HG02642 (cell line): ENCODE measurements around the gene TPCN1.

ENCODE experiments used
- ATAC-seq: cut with Tn5 transposase; IDR thresholded peaks from one replicate; pipeline ENCODE4 v1.9.1; 2021; ENCODE audit warnings: mild to moderate bottlenecking; ENCODE audit not compliant: unreplicated experiment, poor library complexity

Gene TPCN1

GRCh38 chr12:113298472-113298817, 77.2 kb downstream of the TPCN1 start:
- no peak for ATAC-seq

- no peak for ATAC-seq
Measured at GRCh38 chr12:113298861-113299545, 77.7 kb downstream of the TPCN1 start.

GRCh38 chr12:113299619-113300237, 78.5 kb downstream of the TPCN1 start:
- ATAC-seq = no peak

DNA sequence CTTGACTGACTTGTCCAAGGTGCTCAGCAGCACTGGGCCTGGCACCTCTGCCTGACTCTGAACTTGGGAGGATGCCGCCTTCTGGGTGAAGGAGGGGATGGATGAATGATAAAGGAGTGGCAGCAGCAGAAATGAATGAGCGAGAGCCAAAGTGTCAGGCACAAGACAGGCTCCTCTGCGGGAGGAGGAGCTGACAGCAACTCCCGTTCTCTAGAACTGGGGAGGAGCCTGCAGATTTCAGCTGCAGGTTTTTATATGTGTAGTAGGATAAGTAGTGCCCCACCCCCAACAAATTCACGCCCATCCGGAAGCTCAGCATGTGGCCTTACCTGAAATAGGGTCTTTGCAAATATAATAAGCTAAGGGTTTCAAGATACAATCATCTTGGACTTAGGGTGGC, 80.5 kb downstream of the TPCN1 start:
- ATAC-seq = no peak

GRCh38 chr12:113302466-113302865, 81.2 kb downstream of the TPCN1 start:
- ATAC-seq = no peak

GRCh38 chr12:113302886-113303640, 81.8 kb downstream of the TPCN1 start:
- ATAC-seq = no peak

- no peak for ATAC-seq
Measured at GRCh38 chr12:113305281-113305856, 84.1 kb downstream of the TPCN1 start.

DNA sequence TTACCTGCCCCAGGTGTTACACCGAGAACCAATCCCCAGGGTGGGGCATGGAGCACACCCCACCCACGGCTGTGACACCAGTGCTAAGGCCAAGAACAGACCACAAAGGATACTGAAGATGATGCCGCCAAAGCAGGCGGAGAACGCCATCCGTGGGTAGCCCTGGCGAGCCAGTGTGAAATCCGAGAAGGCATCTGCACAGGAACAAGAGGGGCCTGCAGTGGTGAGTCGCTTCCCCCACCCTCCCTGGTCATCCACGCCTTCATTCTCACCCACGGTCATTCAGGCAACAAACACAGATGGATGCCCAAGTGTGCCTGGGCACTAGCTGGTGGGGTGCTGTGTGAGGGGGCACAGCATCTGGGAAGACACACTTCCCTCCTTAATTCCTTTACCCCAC, 85.1 kb downstream of the TPCN1 start:
- no peak for ATAC-seq

- no peak for ATAC-seq
Measured at GRCh38 chr12:113310489-113310888, 89.2 kb downstream of the TPCN1 start.

- no peak for ATAC-seq
Measured at GRCh38 chr12:113314121-113314529, 92.9 kb downstream of the TPCN1 start.

DNA sequence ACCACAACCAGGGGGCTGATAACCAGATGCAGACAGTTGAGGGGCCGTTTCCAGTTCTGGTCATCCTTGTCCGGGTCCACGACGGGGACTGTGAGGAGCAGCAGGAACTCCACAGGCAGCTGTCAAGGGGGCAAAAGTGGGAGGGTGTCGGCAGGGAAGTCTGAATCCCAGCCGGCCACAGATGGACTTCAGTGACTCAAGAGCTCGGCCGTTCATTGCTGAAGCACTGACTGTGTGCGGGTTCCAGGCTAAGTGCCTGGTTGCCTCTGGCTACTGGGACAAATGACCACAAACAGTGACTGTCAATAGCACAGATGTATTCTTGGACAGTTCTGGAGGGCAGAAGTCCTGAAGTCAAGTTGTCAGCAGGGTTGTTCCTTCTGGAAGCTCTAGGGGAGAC, 94.1 kb downstream of the TPCN1 start:
- no peak for ATAC-seq

- ATAC-seq = no peak
Measured at GRCh38 chr12:113316155-113316554, 94.9 kb downstream of the TPCN1 start.

DNA sequence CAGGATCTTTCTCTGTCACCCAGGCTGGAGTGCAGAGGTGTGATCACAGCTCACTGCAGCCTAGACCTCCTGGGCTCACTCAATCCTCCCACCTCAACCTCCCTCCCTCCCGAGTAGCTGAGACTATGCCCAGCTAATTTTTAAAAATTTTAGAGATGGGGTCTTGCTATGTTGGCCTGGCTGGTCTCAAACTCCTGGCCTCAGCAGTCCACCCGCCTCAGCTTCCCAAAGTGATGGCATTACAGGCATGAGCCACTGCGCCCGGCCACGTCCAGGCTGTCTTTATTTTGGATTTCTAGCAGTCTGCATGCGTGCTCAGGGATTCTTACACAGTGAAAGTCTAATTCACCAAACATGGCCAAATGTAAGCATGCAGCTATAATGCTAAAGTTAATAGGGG, 95.9 kb downstream of the TPCN1 start:
- ATAC-seq = no peak

- ATAC-seq = no peak
Measured at GRCh38 chr12:113318046-113318656, 96.9 kb downstream of the TPCN1 start.

- ATAC-seq = no peak
Measured at GRCh38 chr12:113318900-113319628, 97.8 kb downstream of the TPCN1 start.

DNA sequence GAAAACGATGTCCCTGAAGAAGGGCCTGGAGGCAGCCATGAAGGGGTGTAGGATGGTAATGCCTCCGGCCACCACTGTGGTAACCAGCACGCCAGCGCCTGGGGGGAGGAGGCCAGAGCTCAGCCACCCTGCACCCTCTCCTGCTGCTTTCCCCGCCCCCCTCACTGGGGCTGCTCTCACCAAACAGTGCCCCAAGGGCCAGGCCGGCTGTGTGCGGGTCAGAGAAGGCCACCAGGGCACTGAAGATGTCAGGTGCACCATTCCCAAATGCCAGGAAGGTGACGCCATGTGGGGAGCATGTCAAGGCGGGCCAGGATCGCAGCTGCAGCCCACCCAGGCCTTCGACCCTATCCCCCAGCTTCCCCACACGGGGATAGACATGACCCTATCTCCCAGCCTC, 99.1 kb downstream of the TPCN1 start:
- ATAC-seq = no peak

DNA sequence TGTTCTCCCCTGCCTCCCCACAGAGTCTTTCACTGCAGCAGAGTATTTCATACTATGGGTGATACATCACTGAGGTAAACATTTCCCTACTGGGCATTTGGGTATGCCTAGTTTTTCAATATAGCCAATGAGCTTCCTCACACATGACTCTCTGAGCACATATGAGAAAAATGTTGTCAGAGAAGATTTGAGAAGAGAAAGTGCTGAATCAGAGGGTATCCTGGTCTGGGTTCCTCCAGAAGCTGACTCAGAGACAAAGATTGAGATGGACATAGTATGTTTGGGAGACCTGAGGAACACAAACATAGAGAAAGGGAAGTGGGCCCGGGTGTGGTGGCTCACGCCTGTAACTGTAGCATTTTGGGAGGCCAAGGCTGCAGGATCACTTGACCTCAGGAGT, 101.1 kb downstream of the TPCN1 start:
- no peak for ATAC-seq

DNA sequence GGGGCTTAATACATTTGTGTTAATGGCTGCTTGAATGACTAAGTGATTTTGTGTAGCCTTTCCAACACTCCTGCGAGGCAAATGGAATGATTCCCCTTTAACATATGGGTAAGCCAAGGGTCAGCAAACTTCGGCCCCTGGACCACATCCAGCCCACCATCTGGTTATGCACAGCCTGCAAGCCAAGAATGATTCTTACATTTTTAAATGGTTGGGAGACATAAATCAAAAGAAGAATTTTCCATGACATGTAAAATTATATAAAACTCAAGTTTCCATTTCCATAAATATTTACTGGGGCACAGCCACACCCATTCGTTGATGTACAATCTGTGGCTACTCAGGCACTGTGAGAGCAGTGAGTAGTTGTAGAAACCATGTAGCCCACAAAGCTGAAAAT, 104.7 kb downstream of the TPCN1 start:
- no peak for ATAC-seq

GRCh38 chr12:113326775-113327395, 105.6 kb downstream of the TPCN1 start:
- ATAC-seq = no peak

GRCh38 chr12:113328368-113328889, 107.2 kb downstream of the TPCN1 start:
- no peak for ATAC-seq
